Activated CD8-positive, alpha-beta memory T cell treated with anti-CD3 and anti-CD28 coated beads, Interleukin-2, amount 50 U/mL, for 1 hour (primary cell): ENCODE data around the gene KRT79.

ENCODE experiments used
- DNase-seq: peaks from one replicate; pipeline ENCODE4 v3.0.0-alpha.2; 2020; ENCODE audit errors: extremely low read depth

KRT79 gene

GRCh38 chr12:52772188-52772587, 61.9 kb downstream of the KRT79 start:
- no peak for DNase-seq

- DNase-seq, result no peak
Measured at GRCh38 chr12:52771505-52771904, 62.6 kb downstream of the KRT79 start.
